DMS153 treated with DMSO at 0.1 percent for 48 hours (cell line): ENCODE measurements around the gene CDH5.

ENCODE experiments used
- DNase-seq: peaks from one replicate; lab custom pipeline; 2025; ENCODE audit not compliant: unreplicated experiment; lab: John Stamatoyannopoulos, UW

CDH5 gene

GRCh38 chr16:66416136-66416535 is 49.6 kb downstream of the CDH5 start:
- no peak for DNase-seq

GRCh38 chr16:66416939-66417700 is 50.6 kb downstream of the CDH5 start:
- DNase-seq, result no peak

GRCh38 chr16:66418165-66418962 is 51.9 kb downstream of the CDH5 start:
- no peak for DNase-seq

GRCh38 chr16:66419527-66419926 is 53.0 kb downstream of the CDH5 start:
- DNase-seq, result no peak

GRCh38 chr16:66420396-66420795 is 53.9 kb downstream of the CDH5 start:
- DNase-seq, result no peak

GRCh38 chr16:66421891-66422290 is 55.4 kb downstream of the CDH5 start:
- no peak for DNase-seq

- no peak for DNase-seq
Measured at GRCh38 chr16:66422366-66422765, 55.9 kb downstream of the CDH5 start.

- no peak for DNase-seq
Measured at GRCh38 chr16:66423177-66423576, 56.7 kb downstream of the CDH5 start.

- DNase-seq, result no peak
Measured at GRCh38 chr16:66425651-66426050, 59.2 kb downstream of the CDH5 start.

GRCh38 chr16:66426112-66427035 is 59.9 kb downstream of the CDH5 start:
- no peak for DNase-seq

- DNase-seq, result no peak
Measured at GRCh38 chr16:66427036-66427860, 60.8 kb downstream of the CDH5 start, which contains the start of gene BEAN1. Gene BEAN1 (plus strand): TSS chr16:66427295. CDS start chr16:66437677, 10,382 bp downstream.

GRCh38 chr16:66427871-66428681 is 61.6 kb downstream of the CDH5 start:
- DNase-seq, result no peak

GRCh38 chr16:66428682-66429251 is 62.3 kb downstream of the CDH5 start:
- no peak for DNase-seq

GRCh38 chr16:66429290-66429962 is 62.9 kb downstream of the CDH5 start:
- no peak for DNase-seq

- no peak for DNase-seq
Measured at GRCh38 chr16:66430214-66430613, 63.7 kb downstream of the CDH5 start.

- DNase-seq, result no peak
Measured at GRCh38 chr16:66431760-66432159, 65.3 kb downstream of the CDH5 start.

GRCh38 chr16:66432429-66432828 is 65.9 kb downstream of the CDH5 start:
- no peak for DNase-seq

- no peak for DNase-seq
Measured at GRCh38 chr16:66434619-66435430, 68.3 kb downstream of the CDH5 start.
